ENCODE results near the gene B4GALNT3. TPM values are rescaled to one million over a fixed set of nuclear protein-coding genes. Genes with fewer than 3 reads are reported as not detected.

B4GALNT3 gene
- total RNA-seq, 4 donors from 2014 or later: 7.9 to 14.1 (median 9.8) TPM

DNA sequence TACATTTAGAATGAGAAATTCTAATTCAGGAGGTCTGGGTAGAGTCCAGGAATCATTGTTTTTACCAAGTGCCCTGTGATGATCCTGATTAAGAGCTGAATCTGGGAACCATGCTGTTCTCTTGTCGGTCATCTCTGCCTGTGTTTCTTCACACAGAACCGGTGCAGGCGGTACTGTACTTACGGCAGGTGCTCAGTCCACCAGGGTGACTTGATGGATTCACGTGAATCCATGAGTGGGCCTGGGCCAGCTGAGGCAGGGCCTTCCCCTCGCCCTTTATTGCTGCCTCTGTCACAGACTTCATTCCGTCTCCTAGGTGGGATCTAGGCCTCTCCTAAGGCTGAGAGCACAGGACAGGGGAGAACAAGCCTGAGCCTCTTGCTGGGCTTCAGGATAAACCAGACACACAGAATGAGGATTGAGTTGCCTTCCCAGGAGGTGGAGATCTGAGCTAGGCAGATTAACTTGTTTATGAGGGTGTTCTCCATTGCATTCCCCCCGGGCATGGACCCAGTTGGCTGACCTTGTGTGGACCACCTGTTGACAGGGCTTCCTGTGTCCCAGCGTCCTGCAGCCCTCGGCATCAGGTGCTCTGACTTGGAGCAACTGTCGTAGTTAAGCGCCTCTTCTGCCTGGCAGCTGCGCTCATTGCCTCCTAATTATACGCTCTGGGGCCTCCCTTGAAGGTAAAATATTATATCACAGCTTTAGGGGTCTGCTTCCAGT lies 42.1 kb downstream of the B4GALNT3 start:
- H3K9me3 ChIP-seq: no peaks in the 10 kb centered on the region
- H3K27ac ChIP-seq: peak overlapping the region in 1 of 4 donors; percentile 51
- no peaks in the 10 kb centered on the region for H3K36me3 ChIP-seq
- H3K4me1 ChIP-seq: peaks cover 0 to 4% (median 0%) of the 10 kb centered on the region in 4 donors
- no peak for DNase-seq (ENCODE audit: low spot score in 2 of 2)
- WGBS, 2 donors: 80 to 83% methylated on average over 14 of the region's 14 CpGs
- no peak overlapping the region for H3K4me3 ChIP-seq
- no peak for TF ChIP-seq POLR2A (IDR thresholded peaks at IDR 0.05)
- TF ChIP-seq EP300 (IDR thresholded peaks at IDR 0.05): no peak
- TF ChIP-seq, protein P1, sequence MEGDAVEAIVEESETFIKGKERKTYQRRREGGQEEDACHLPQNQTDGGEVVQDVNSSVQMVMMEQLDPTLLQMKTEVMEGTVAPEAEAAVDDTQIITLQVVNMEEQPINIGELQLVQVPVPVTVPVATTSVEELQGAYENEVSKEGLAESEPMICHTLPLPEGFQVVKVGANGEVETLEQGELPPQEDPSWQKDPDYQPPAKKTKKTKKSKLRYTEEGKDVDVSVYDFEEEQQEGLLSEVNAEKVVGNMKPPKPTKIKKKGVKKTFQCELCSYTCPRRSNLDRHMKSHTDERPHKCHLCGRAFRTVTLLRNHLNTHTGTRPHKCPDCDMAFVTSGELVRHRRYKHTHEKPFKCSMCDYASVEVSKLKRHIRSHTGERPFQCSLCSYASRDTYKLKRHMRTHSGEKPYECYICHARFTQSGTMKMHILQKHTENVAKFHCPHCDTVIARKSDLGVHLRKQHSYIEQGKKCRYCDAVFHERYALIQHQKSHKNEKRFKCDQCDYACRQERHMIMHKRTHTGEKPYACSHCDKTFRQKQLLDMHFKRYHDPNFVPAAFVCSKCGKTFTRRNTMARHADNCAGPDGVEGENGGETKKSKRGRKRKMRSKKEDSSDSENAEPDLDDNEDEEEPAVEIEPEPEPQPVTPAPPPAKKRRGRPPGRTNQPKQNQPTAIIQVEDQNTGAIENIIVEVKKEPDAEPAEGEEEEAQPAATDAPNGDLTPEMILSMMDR (IDR thresholded peaks at IDR 0.05): no peak
- no peaks in the 10 kb centered on the region for H3K27me3 ChIP-seq

- Histone ChIP-seq H3K9me3 (no peaks in the 10 kb centered on the region), H3K36me3 (no peaks in the 10 kb centered on the region), H3K27ac (peak overlapping the region in 2 of 4 donors; percentile 51 to 53), H3K4me1 (peaks cover 0 to 4% (median 0%) of the 10 kb centered on the region in 4 donors), H3K4me3 (no peak overlapping the region), H3K27me3 (no peaks in the 10 kb centered on the region)
- no peak for TF ChIP-seq POLR2A (IDR thresholded peaks at IDR 0.05)
- TF ChIP-seq, protein P1 (IDR thresholded peaks at IDR 0.05): no peak
- TF ChIP-seq EP300 (IDR thresholded peaks at IDR 0.05): no peak
- DNase-seq (ENCODE audit: low spot score in 2 of 2): no peak
- WGBS, 2 donors: 62 to 63% methylated on average over 7 of the region's 7 CpGs
Observed at GRCh38 chr12:503111-503761, 43.5 kb downstream of the B4GALNT3 start.

DNA sequence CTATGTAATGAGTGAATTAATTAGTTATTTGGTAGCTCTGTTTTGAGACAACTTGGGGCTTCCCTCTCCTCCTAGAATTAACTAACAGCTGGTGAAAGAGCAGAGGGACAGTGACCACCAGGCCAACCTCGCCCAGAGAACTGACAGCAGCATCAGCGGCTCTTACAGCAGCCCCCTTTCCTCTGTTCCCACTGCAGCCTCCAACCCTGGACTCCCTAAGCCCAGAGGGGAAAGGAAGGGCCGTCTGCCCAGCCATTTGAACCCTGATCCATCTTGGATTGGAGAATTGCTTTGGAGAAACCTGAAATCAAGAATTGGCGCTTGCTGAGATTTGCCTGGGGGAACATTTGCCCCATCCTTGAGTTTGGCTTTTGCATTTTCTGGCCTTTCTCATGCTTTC lies 45.5 kb downstream of the B4GALNT3 start:
- no peak overlapping the region for H3K27ac ChIP-seq
- 87 to 88% methylated on average over 4 of the region's 4 CpGs for WGBS, 2 donors
- no peaks in the 10 kb centered on the region for H3K36me3 ChIP-seq
- H3K4me3 ChIP-seq: no peak overlapping the region
- H3K9me3 ChIP-seq: no peaks in the 10 kb centered on the region
- no peak for DNase-seq (ENCODE audit: low spot score in 2 of 2)
- H3K27me3 ChIP-seq: no peaks in the 10 kb centered on the region
- H3K4me1 ChIP-seq: peaks cover 0 to 4% (median 0%) of the 10 kb centered on the region in 4 donors
- TF ChIP-seq POLR2A (IDR thresholded peaks at IDR 0.05) (no peak), EP300 (IDR thresholded peaks at IDR 0.05) (no peak)
- TF ChIP-seq, protein P1 (IDR thresholded peaks at IDR 0.05): no peak

DNA sequence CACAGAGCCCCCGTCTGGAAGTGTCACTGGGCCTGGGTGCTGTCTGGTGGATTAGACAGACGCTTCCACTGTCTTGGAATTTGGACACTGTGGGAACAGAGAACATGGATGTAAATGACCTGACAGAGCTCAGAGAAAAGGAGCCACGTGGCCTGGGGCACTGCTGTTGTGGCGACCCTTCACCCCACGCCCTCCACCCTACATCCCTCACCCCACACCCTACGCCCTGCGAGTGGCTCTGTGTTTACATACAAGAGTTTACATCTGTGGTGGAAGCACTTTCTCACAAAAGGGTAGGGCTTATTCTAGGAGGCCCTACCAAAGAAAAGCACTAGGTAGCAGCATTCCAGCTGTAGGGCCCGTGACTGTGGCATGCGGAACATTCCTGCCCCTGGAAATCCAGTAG lies 47.7 kb downstream of the B4GALNT3 start:
- H3K4me3 ChIP-seq: no peak overlapping the region
- H3K4me1 ChIP-seq: peaks cover 0 to 4% (median 0%) of the 10 kb centered on the region in 4 donors
- no peak for DNase-seq (ENCODE audit: low spot score in 2 of 2)
- no peaks in the 10 kb centered on the region for H3K27me3 ChIP-seq
- no peaks in the 10 kb centered on the region for H3K36me3 ChIP-seq
- 64 to 65% methylated on average over 9 of the region's 9 CpGs for WGBS, 2 donors
- H3K27ac ChIP-seq: peak overlapping the region in 1 of 4 donors; percentile 25
- no peaks in the 10 kb centered on the region for H3K9me3 ChIP-seq
- TF ChIP-seq EP300 (IDR thresholded peaks at IDR 0.05) (no peak), POLR2A (IDR thresholded peaks at IDR 0.05) (no peak)
- TF ChIP-seq, protein P1 (IDR thresholded peaks at IDR 0.05): no peak

DNA sequence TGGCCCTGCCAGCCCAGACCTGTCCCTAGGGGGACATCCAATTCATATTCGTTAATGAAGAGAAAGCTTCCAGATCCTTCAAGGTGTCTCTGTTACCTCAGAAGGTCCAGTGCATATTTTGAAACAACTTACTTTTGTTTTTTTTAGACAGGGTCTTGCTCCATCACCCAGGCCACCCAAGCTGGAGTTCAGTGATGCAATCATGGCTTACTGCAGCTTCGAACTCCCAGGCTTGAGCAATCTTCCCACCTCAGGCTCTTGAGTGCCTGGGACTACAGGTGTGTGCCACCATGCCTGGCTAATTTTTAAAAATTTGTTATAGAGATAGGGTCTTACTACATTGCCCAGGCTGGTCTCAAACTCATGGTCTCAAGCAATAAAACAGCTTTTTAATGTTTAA lies 48.4 kb downstream of the B4GALNT3 start:
- Histone ChIP-seq H3K9me3 (no peaks in the 10 kb centered on the region), H3K27me3 (no peaks in the 10 kb centered on the region), H3K27ac (no peak overlapping the region), H3K4me3 (no peak overlapping the region), H3K4me1 (peaks cover 0 to 4% (median 0%) of the 10 kb centered on the region in 4 donors), H3K36me3 (no peaks in the 10 kb centered on the region)
- TF ChIP-seq, protein P1 (IDR thresholded peaks at IDR 0.05): no peak
- no peak for TF ChIP-seq EP300 (IDR thresholded peaks at IDR 0.05)
- no peak for TF ChIP-seq POLR2A (IDR thresholded peaks at IDR 0.05)
- no peak for DNase-seq (ENCODE audit: low spot score in 2 of 2)
- 85% methylated on average over 2 of the region's 2 CpGs for WGBS, 2 donors

Data from tibial nerve (tissue), 4 donors.